Measurements from ENCODE around the gene LAGE3. TPM values are rescaled to one million over a fixed set of nuclear protein-coding genes. Genes with fewer than 3 reads are reported as not detected.
A peak's percentile ranks its signal among the peaks of the same experiment; 100 is the strongest.

LAGE3 gene, protein sequence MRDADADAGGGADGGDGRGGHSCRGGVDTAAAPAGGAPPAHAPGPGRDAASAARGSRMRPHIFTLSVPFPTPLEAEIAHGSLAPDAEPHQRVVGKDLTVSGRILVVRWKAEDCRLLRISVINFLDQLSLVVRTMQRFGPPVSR
- total RNA-seq, result 10 to 100 TPM; 11.8 to 25.2 (median 16.7) TPM
- polyA plus RNA-seq, result 10 to 100 TPM; 15.0 to 27.7 (median 27.3) TPM
- long read RNA-seq, donor 1, transcript LAGE3-201 (3 exons, 949 nt), result major isoform, 20 of 20 reads
- long read RNA-seq, donor 1, partial matches to known transcripts, result 0 of 20 reads
- long read RNA-seq, donor 1, other reads (novel, unspliced or antisense), result 0 of 20 reads
- long read RNA-seq, donor 2, transcript LAGE3-201 (3 exons, 949 nt), result major isoform, 23 of 23 reads
- long read RNA-seq, donor 2, partial matches to known transcripts, result 0 of 23 reads
- long read RNA-seq, donor 2, other reads (novel, unspliced or antisense), result 0 of 23 reads

DNA sequence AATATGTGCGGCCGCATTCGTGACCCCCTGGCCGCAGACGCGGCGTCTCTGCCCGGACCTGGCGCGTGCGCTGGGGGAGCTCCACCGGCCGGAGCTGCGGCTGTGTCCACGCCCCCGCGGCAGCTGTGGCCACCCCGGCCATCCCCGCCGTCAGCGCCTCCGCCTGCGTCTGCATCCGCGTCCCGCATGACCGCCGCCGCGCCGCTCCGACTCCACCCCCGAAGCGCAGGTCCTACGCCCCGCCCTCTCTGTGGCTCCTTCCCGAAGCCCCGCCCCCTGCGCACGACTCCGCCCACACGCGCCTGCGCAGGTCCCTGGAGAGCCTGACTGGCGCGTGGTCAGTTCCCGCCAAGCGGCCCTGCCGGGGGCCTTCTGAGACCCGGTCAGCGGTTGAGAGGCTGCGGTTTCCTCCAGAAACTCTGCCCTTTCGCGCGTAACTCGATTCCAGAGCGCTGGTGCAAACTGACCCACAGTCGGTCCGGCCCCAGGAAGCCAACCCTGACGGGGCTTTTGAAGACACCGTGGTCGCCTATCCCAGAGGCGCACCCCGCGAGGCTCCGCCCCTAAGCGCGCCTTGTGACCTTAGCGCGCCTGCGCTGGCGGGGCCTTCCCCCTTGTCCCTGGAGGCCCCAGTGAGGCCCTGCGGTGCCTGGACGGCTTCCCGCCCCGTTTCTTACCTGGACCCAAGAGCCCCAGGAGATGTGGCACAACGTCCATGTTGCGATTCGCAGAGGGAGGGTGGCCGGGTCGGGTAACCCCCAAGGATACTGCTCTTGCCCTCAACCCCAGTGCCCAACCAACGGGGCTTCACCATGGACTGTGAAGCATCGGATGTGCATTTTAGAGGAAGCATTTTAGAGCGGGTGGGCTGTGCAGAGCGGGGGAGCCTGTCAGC lies at the start of gene LAGE3:
TSS of gene LAGE3 (minus strand) at position 554 of the 895 bp plus-strand sequence. CDS start at position 188, 366 bp downstream.
- intact Hi-C loops (cut with DNase I; ENCODE audit: low total_unique reads), result no loop called here
- Histone ChIP-seq H3K27ac (peak within 1 kb of the TSS; percentile 75 to 92 (median 88)), H3K4me1 (peaks cover 0 to 26% (median 8%) of the 10 kb centered on the region in 6 donors), H3K4me3 (peak within 1 kb of the TSS; percentile 18 to 70 (median 46)), H3K9me3 (no peaks in the 10 kb centered on the region), H3K27me3 (replicated peaks in 1 of 7) (no peaks in the 10 kb centered on the region), H3K36me3 (peaks cover 0 to 6% (median 0%) of the 10 kb centered on the region in 6 donors)
- peak; percentile 88 to 91 (median 90) for TF ChIP-seq POLR2AphosphoS5 (IDR thresholded peaks at IDR 0.05)
- peak in 1 of 3 donors; percentile 39 for TF ChIP-seq POLR2A (IDR thresholded peaks at IDR 0.05)
- TF ChIP-seq, protein P1, sequence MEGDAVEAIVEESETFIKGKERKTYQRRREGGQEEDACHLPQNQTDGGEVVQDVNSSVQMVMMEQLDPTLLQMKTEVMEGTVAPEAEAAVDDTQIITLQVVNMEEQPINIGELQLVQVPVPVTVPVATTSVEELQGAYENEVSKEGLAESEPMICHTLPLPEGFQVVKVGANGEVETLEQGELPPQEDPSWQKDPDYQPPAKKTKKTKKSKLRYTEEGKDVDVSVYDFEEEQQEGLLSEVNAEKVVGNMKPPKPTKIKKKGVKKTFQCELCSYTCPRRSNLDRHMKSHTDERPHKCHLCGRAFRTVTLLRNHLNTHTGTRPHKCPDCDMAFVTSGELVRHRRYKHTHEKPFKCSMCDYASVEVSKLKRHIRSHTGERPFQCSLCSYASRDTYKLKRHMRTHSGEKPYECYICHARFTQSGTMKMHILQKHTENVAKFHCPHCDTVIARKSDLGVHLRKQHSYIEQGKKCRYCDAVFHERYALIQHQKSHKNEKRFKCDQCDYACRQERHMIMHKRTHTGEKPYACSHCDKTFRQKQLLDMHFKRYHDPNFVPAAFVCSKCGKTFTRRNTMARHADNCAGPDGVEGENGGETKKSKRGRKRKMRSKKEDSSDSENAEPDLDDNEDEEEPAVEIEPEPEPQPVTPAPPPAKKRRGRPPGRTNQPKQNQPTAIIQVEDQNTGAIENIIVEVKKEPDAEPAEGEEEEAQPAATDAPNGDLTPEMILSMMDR (IDR thresholded peaks at IDR 0.05 in 8 of 11, conservative IDR thresholded peaks at IDR 0.05 in 3 of 11), result peak in 1 of 11 experiments; percentile 11
- DNase-seq, result peak; percentile 97
- 1 to 54% (median 3%) methylated on average over 10 to 85 of the region's 85 CpGs for WGBS, 5 donors

DNA sequence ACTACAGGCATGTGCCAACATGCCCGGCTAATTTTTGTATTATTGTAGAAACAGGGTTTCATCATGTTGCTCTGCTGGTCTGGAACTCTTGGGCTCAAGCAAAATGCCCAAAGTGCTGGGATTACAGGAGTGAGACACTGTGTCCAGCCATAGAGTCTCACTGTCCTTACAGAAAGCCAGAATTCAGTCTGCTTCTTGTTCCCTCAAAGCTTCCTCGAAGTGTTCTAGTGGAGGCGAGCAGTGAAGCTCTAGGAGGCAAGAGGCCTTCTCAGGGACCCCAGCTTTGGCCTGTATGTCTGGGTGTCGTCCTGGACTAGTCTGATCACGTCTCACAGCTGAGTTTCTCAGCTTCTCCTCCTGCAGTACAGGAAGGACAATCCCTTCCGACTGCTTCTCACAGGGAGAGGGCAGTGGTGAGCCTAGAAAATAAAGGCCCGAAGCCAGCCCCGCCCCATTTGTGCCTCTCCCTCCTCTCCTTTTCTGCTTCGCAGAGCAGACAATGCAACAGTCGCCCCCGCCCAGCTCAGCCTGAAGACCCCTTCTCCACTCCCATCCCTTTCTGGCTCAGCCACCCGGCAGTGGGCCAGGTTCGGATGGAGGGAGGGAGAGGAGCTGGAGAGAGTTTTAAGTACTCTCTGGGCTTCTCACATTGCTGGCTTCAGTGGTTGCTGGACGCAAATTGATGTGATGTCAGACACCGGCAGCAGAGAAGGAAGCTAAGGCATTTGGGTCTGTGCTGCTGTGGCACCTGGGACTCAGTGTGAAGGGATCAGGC lies 48.0 kb upstream of the LAGE3 start:
- intact Hi-C loops (cut with DNase I; ENCODE audit: low total_unique reads), result no loop called here
- H3K36me3 ChIP-seq, result peaks cover 0 to 20% (median 2%) of the 10 kb centered on the region in 6 donors
- no peaks in the 10 kb centered on the region for H3K9me3 ChIP-seq
- peak; percentile 89 for DNase-seq
- WGBS, 5 donors, result 6 to 33% (median 17%) methylated on average over 15 of the region's 15 CpGs; no CpG with 5 or more reads in 1 of the 5 donors
- TF ChIP-seq, protein P1 (IDR thresholded peaks at IDR 0.05 in 8 of 11, conservative IDR thresholded peaks at IDR 0.05 in 3 of 11), result peak in 10 of 11 experiments; percentile 27 to 67 (median 51)
- TF ChIP-seq POLR2A (IDR thresholded peaks at IDR 0.05) (no peak), POLR2AphosphoS5 (IDR thresholded peaks at IDR 0.05) (peak; percentile 46 to 56 (median 55))
- peak overlapping the region in 2 of 8 donors; percentile 14 to 43 for H3K4me3 ChIP-seq
- H3K27me3 ChIP-seq (replicated peaks in 1 of 7), result no peaks in the 10 kb centered on the region
- H3K4me1 ChIP-seq, result peaks cover 0 to 11% (median 10%) of the 10 kb centered on the region in 6 donors
- peak overlapping the region in 7 of 8 donors; percentile 32 to 76 (median 63) for H3K27ac ChIP-seq

DNA sequence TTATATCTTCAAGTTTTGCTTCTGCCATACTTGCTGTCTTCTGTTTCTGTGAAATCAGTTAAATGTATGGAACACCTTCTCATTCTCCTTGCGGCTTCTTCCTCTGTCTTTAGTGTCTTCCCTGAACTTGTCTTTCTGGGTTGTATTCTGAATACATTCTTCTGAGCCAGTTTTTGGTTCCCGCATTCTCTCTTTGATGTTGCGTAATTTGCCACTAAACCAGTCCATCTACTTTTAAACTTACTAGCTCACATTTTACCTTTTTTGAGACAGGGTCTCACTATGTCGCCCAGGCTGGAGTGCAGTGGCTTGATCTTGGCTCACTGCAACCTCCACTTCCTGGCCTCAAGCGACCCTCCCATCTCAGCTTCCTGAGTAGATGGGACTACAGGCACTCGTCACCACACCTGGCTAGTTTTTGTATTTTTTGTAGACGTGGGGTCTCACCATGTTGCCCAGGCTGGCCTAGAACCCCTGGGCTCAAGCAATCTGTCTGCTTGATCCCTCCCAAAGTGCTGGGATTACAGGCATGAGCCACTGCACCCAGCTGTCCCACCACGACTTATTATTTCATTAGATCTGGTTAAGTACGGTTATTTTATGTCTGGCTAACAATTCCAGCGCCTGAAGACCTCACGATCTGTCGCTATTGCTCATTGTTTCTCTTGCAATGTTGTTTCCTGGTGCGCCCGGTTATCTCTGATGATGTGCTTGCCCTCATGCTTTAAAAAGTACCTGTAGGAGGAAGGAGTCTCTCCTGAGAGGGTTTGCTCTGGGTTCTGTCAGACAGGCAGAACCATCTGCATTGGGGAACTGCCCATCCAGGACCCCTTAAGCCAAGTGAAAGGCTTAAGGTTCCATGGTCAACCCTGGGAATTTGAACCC lies 46.8 kb upstream of the LAGE3 start:
- Histone ChIP-seq H3K9me3 (no peaks in the 10 kb centered on the region), H3K27me3 (replicated peaks in 1 of 7) (no peaks in the 10 kb centered on the region), H3K4me1 (peaks cover 0 to 11% (median 10%) of the 10 kb centered on the region in 6 donors), H3K27ac (no peak overlapping the region), H3K36me3 (peaks cover 0 to 7% (median 0%) of the 10 kb centered on the region in 6 donors), H3K4me3 (no peak overlapping the region)
- intact Hi-C loops (cut with DNase I; ENCODE audit: low total_unique reads), result no loop called here
- no peak for DNase-seq
- TF ChIP-seq, protein P1 (IDR thresholded peaks at IDR 0.05 in 8 of 11, conservative IDR thresholded peaks at IDR 0.05 in 3 of 11), result no peak
- WGBS, 5 donors, result 72 to 81% (median 77%) methylated on average over 14 of the region's 14 CpGs

Measured in spleen (tissue), 13 donors.